ENCODE results near the gene SASS6.

The SASS6 gene

GRCh38 chr1:100141192-100141591, 8.5 kb upstream of the SASS6 start:
- TF ChIP-seq CTCF (IDR thresholded peaks at IDR 0.05; ENCODE audit: borderline replicate concordance, insufficient read depth, low read depth, low read length): no peak
- no peak overlapping the region for H3K4me3 ChIP-seq (ENCODE audit: low read depth, low read length)

GRCh38 chr1:100137602-100138001, 4.9 kb upstream of the SASS6 start:
- no peak overlapping the region for H3K4me3 ChIP-seq (ENCODE audit: low read depth, low read length)

GRCh38 chr1:100134872-100135271, 2.1 kb upstream of the SASS6 start:
- no peak overlapping the region for H3K4me3 ChIP-seq (ENCODE audit: low read depth, low read length)
- no peak for TF ChIP-seq CTCF (IDR thresholded peaks at IDR 0.05; ENCODE audit: borderline replicate concordance, insufficient read depth, low read depth, low read length)

More at GRCh38 chr1:100137602-100138001, 4.9 kb upstream of the SASS6 start:
- TF ChIP-seq CTCF (IDR thresholded peaks at IDR 0.05; ENCODE audit: borderline replicate concordance, insufficient read depth, low read depth, low read length): no peak

- no peak for TF ChIP-seq CTCF (IDR thresholded peaks at IDR 0.05; ENCODE audit: borderline replicate concordance, insufficient read depth, low read depth, low read length)
- peak overlapping the region; percentile 94 for H3K4me3 ChIP-seq (ENCODE audit: low read depth, low read length)
Measured at GRCh38 chr1:100131623-100132022, 1.1 kb downstream of the SASS6 start.

GRCh38 chr1:100130552-100131077, 2.1 kb downstream of the SASS6 start:
- TF ChIP-seq CTCF (IDR thresholded peaks at IDR 0.05; ENCODE audit: borderline replicate concordance, insufficient read depth, low read depth, low read length): no peak
- H3K4me3 ChIP-seq (ENCODE audit: low read depth, low read length): no peak overlapping the region

GRCh38 chr1:100127226-100127625, 5.5 kb downstream of the SASS6 start:
- H3K4me3 ChIP-seq (ENCODE audit: low read depth, low read length): no peak overlapping the region
- TF ChIP-seq CTCF (IDR thresholded peaks at IDR 0.05; ENCODE audit: borderline replicate concordance, insufficient read depth, low read depth, low read length): no peak

GRCh38 chr1:100122177-100122576, 10.6 kb downstream of the SASS6 start:
- TF ChIP-seq CTCF (IDR thresholded peaks at IDR 0.05; ENCODE audit: borderline replicate concordance, insufficient read depth, low read depth, low read length): no peak

More at GRCh38 chr1:100122177-100122576, 10.6 kb downstream of the SASS6 start:
- no peak overlapping the region for H3K4me3 ChIP-seq (ENCODE audit: low read depth, low read length)
